Panc1 (cell line): ENCODE results near the gene ZNF629. TPM values are rescaled to one million over a fixed set of nuclear protein-coding genes. Genes with fewer than 3 reads are reported as not detected.

Source experiments
- ATAC-seq: fragments of 200-7000 bp; cut with Tn5 transposase; 2 replicates; pipeline ENCODE4 v1.9.1; 2020; ENCODE audit warnings: mild to moderate bottlenecking, moderate library complexity
- BruUV-seq: library from RNA; stranded (reverse); fragments of 400-500 nt; replicated peaks from 2 replicates; lab custom pipeline; 2021; lab: Mats Ljungman, UMichigan
- CTCF ChIA-PET: fragments of 300-600 bp; sonication (Branson Sonifier 250); formaldehyde crosslinking; loops from one replicate; lab custom pipeline; 2022; ENCODE audit warnings: antibody characterized with exemption; lab: Charles Lee
- POLR2A ChIA-PET: fragments of 300-600 bp; sonication (Branson Sonifier 250); formaldehyde crosslinking; loops from one replicate; lab custom pipeline; 2022; ENCODE audit warnings: antibody characterized with exemption; lab: Charles Lee
- DNase-seq: peaks from one replicate; pipeline ENCODE4 v3.0.0-alpha.2; 2010; ENCODE audit warnings: low read depth, low spot score
- H3K27ac ChIP-seq: 2 replicates; pipeline ENCODE4 v1.5.1; 2011; ENCODE audit warnings: mild to moderate bottlenecking, low read length, inconsistent platforms
- H3K27me3 ChIP-seq: fragments of 200-500 bp; sonication (Bioruptor generic); 2 replicates; pipeline ENCODE4 v1.6.0; 2014; ENCODE audit warnings: low read length, inconsistent platforms; ENCODE audit not compliant: control insufficient read depth, insufficient read depth
- H3K36me3 ChIP-seq: fragments of 200-500 bp; sonication (Bioruptor generic); 2 replicates; pipeline ENCODE4 v1.5.1; 2014; ENCODE audit warnings: inconsistent platforms, mild to moderate bottlenecking, low read length, moderate library complexity; ENCODE audit not compliant: control insufficient read depth, insufficient read depth
- H3K4me1 ChIP-seq: 2 replicates; pipeline ENCODE4 v1.5.1; 2011; ENCODE audit warnings: inconsistent platforms, mild to moderate bottlenecking, low read length, moderate library complexity; ENCODE audit not compliant: control insufficient read depth, insufficient read depth
- H3K4me3 ChIP-seq, 2 experiments: 2 replicates each; pipeline ENCODE4 v1.5.1; 2011 to 2012; ENCODE audit warnings: low read depth in 2 of 2, low read length in 2 of 2, mild to moderate bottlenecking in 2 of 2, inconsistent platforms in 1 of 2, moderate library complexity in 1 of 2
- H3K9me3 ChIP-seq: fragments of 200-500 bp; sonication (Bioruptor generic); 2 replicates; pipeline ENCODE4 v1.5.1; 2014; ENCODE audit warnings: low read depth, mild to moderate bottlenecking, inconsistent platforms, low read length, moderate library complexity; ENCODE audit not compliant: control insufficient read depth, insufficient read depth
- POLR2AphosphoS5 ChIP-seq: IDR thresholded peaks from 2 replicates; pipeline ENCODE4 v1.6.1; 2012; ENCODE audit warnings: mild to moderate bottlenecking, low read depth, low read length, moderate library complexity
- SIN3A ChIP-seq: IDR thresholded peaks from 2 replicates; pipeline ENCODE4 v1.6.1; 2012; ENCODE audit warnings: low read depth, mild to moderate bottlenecking, low read length, moderate library complexity, borderline replicate concordance; ENCODE audit not compliant: insufficient read depth
- TCF7L2 ChIP-seq: IDR thresholded peaks from 2 replicates; pipeline ENCODE4 v1.6.1; 2011; ENCODE audit warnings: mild to moderate bottlenecking, low read depth, low read length, inconsistent platforms
- in situ Hi-C: cut with HindIII; loops from 2 replicates; pipeline ENCODE4 v1.10.0; 2016; ENCODE audit warnings: low sequenced_read_pairs, low pct_unique_long_range_greater_than_20kb
- intact Hi-C: fragments of 100-400 bp; cut with micrococcal nuclease; formaldehyde crosslinking; loops from one replicate; pipeline ENCODE4 v1.10.0; 2022; ENCODE audit not compliant: unreplicated experiment
- total RNA-seq: library from RNA; stranded (reverse); gene quantifications from one replicate; pipeline ENCODE4 v1.2.1, GENCODE V29; 2021; ENCODE audit not compliant: unreplicated experiment
- TF ChIP-seq, protein P1 (sequence below): fragments of 450-650 bp; IDR thresholded peaks from 2 replicates; pipeline ENCODE4 v1.5.1; 2017; ENCODE audit warnings: mild to moderate bottlenecking
- TF ChIP-seq, protein P2 (sequence below), 2 experiments: IDR thresholded peaks; 2 replicates each; pipeline ENCODE4 v1.6.1; 2011 to 2012; ENCODE audit warnings: low read depth in 2 of 2, control low read depth in 1 of 2, low read length in 1 of 2, mild to moderate bottlenecking in 1 of 2, moderate library complexity in 1 of 2; ENCODE audit not compliant: insufficient read depth in 1 of 2

Gene ZNF629
- total RNA-seq, 1 experiment from 2014 or later, result 19.2 TPM

DNA sequence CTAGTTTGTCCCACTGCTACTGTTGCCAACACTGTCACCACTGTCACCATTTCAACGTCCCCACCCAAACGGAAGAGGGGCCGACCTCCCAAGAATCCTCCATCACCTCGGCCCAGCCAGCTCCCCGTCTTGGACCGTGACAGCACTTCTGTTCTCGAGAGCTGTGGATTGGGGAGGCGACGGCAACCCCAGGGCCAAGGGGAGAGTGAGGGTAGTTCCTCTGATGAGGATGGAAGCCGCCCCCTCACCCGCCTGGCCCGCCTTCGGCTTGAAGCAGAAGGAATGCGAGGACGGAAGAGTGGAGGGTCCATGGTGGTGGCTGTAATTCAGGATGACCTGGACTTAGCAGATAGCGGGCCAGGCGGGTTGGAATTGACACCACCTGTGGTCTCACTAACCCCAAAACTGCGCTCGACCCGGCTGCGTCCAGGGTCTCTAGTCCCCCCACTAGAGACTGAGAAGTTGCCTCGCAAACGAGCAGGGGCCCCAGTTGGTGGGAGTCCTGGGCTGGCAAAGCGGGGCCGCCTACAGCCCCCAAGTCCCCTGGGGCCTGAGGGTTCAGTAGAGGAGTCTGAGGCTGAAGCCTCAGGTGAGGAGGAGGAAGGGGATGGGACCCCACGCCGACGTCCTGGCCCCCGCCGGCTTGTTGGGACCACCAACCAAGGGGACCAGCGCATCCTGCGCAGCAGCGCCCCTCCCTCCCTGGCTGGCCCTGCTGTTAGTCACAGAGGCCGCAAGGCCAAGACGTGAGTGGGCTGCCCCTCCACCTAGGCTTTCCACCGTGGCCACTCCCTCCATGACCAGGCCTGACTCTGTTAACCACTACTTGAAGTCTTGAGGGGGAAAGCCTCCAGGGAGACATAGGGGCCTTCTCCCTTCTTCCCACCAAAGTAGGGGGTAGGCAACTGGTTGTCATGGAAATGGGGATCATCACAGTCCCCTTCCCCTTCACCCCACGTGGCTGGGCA is 47.7 kb downstream of the ZNF629 start:
- no peaks in the 10 kb centered on the region for H3K27me3 ChIP-seq
- intact Hi-C loops, result no loop called here
- no peak overlapping the region for H3K27ac ChIP-seq
- H3K4me1 ChIP-seq, result peaks cover 19% of the 10 kb centered on the region
- H3K4me3 ChIP-seq, result no peak overlapping the region
- CTCF ChIA-PET, result no interaction called here
- no peak for ATAC-seq
- in situ Hi-C loops, result no loop called here
- no peaks in the 10 kb centered on the region for H3K9me3 ChIP-seq
- peaks cover 14% of the 10 kb centered on the region for H3K36me3 ChIP-seq
- POLR2A ChIA-PET, result interaction anchor here (0.6 kb wide), 1 partner anchor 24 kb away, joined by 5 read pairs; no protein-coding TSS in a partner anchor
- DNase-seq, result no peak
- no TSS peak for BruUV-seq
- TF ChIP-seq, protein P1, sequence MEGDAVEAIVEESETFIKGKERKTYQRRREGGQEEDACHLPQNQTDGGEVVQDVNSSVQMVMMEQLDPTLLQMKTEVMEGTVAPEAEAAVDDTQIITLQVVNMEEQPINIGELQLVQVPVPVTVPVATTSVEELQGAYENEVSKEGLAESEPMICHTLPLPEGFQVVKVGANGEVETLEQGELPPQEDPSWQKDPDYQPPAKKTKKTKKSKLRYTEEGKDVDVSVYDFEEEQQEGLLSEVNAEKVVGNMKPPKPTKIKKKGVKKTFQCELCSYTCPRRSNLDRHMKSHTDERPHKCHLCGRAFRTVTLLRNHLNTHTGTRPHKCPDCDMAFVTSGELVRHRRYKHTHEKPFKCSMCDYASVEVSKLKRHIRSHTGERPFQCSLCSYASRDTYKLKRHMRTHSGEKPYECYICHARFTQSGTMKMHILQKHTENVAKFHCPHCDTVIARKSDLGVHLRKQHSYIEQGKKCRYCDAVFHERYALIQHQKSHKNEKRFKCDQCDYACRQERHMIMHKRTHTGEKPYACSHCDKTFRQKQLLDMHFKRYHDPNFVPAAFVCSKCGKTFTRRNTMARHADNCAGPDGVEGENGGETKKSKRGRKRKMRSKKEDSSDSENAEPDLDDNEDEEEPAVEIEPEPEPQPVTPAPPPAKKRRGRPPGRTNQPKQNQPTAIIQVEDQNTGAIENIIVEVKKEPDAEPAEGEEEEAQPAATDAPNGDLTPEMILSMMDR, result no peak
- TF ChIP-seq, protein P2, sequence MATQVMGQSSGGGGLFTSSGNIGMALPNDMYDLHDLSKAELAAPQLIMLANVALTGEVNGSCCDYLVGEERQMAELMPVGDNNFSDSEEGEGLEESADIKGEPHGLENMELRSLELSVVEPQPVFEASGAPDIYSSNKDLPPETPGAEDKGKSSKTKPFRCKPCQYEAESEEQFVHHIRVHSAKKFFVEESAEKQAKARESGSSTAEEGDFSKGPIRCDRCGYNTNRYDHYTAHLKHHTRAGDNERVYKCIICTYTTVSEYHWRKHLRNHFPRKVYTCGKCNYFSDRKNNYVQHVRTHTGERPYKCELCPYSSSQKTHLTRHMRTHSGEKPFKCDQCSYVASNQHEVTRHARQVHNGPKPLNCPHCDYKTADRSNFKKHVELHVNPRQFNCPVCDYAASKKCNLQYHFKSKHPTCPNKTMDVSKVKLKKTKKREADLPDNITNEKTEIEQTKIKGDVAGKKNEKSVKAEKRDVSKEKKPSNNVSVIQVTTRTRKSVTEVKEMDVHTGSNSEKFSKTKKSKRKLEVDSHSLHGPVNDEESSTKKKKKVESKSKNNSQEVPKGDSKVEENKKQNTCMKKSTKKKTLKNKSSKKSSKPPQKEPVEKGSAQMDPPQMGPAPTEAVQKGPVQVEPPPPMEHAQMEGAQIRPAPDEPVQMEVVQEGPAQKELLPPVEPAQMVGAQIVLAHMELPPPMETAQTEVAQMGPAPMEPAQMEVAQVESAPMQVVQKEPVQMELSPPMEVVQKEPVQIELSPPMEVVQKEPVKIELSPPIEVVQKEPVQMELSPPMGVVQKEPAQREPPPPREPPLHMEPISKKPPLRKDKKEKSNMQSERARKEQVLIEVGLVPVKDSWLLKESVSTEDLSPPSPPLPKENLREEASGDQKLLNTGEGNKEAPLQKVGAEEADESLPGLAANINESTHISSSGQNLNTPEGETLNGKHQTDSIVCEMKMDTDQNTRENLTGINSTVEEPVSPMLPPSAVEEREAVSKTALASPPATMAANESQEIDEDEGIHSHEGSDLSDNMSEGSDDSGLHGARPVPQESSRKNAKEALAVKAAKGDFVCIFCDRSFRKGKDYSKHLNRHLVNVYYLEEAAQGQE (IDR thresholded peaks at IDR 0.05; ENCODE audit: insufficient read depth in 1 of 2, low read depth in 2 of 2, low read length in 1 of 2), result no peak
- TF ChIP-seq TCF7L2 (no peak), POLR2AphosphoS5 (no peak; the same call in 1 of the 2 replicates), SIN3A (no peak)

DNA sequence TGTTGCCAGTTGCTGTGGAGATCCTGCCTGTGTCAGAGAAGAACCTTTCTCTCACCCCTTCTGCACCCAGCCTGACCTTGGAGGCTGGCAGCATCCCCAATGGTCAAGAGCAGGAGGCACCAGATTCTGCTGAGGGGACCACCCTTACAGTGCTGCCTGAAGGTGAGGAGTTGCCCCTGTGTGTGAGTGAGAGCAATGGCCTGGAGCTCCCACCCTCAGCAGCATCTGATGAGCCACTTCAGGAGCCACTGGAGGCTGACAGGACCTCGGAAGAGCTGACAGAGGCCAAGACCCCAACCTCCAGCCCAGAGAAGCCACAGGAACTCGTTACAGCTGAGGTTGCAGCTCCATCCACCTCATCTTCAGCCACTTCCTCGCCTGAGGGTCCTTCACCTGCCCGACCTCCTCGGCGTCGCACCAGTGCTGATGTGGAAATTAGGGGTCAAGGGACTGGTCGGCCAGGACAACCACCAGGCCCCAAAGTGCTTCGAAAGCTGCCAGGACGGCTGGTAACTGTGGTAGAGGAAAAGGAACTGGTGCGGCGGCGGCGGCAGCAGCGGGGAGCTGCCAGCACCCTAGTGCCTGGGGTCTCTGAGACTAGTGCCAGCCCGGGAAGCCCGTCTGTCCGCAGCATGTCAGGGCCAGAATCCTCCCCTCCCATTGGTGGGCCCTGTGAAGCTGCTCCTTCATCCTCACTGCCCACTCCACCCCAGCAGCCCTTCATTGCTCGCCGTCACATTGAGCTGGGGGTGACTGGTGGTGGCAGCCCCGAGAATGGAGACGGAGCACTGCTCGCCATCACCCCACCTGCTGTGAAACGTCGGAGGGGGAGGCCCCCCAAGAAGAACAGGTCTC is 49.0 kb downstream of the ZNF629 start:
- in situ Hi-C loops, result no loop called here
- Histone ChIP-seq H3K4me3 (no peak overlapping the region), H3K9me3 (no peaks in the 10 kb centered on the region), H3K36me3 (peaks cover 12% of the 10 kb centered on the region), H3K27ac (no peak overlapping the region), H3K4me1 (peaks cover 19% of the 10 kb centered on the region), H3K27me3 (no peaks in the 10 kb centered on the region)
- ChIA-PET CTCF (no interaction called here), POLR2A (no interaction called here)
- DNase-seq (no peak), ATAC-seq (no peak)
- TF ChIP-seq, protein P2 (IDR thresholded peaks at IDR 0.05; ENCODE audit: insufficient read depth in 1 of 2, low read depth in 2 of 2, low read length in 1 of 2), result no peak
- TF ChIP-seq, protein P1, result no peak
- TF ChIP-seq POLR2AphosphoS5 (no peak), SIN3A (no peak), TCF7L2 (no peak)
- intact Hi-C loops, result no loop called here
- TSS peak; percentile 54 for BruUV-seq
